Smooth muscle cell (in vitro differentiated cells): ENCODE results near the gene MAP4K2. TPM values are rescaled to one million over a fixed set of nuclear protein-coding genes. Genes with fewer than 3 reads are reported as not detected.
A peak's percentile ranks its signal among the peaks of the same experiment; 100 is the strongest.

Source experiments
- DNase-seq: peaks from one replicate; lab custom pipeline; 2025; ENCODE audit not compliant: unreplicated experiment; lab: John Stamatoyannopoulos, UW
- H2AFZ ChIP-seq: fragments of 200-600 bp; sonication (generic); 2 replicates; pipeline ENCODE4 v1.6.0; 2016; ENCODE audit warnings: antibody characterized with exemption, low read depth, mild to moderate bottlenecking
- H3F3A ChIP-seq: fragments of 200-600 bp; sonication (generic); 2 replicates; pipeline ENCODE4 v1.6.0; 2017; ENCODE audit warnings: antibody characterized with exemption, low read depth
- H3K27ac ChIP-seq: fragments of 200-600 bp; sonication (generic); 2 replicates; pipeline ENCODE4 v1.5.1; 2016; ENCODE audit warnings: low read depth, mild to moderate bottlenecking
- H3K27me3 ChIP-seq: fragments of 200-600 bp; sonication (generic); 2 replicates; pipeline ENCODE4 v1.6.1; 2016; ENCODE audit warnings: low read depth, mild to moderate bottlenecking
- H3K36me3 ChIP-seq: fragments of 200-600 bp; sonication (generic); 2 replicates; pipeline ENCODE4 v1.5.1; 2016; ENCODE audit warnings: low read depth
- H3K4me1 ChIP-seq: fragments of 200-600 bp; sonication (generic); 2 replicates; pipeline ENCODE4 v1.5.1; 2016; ENCODE audit warnings: low read depth
- H3K4me2 ChIP-seq: fragments of 200-600 bp; sonication (generic); 2 replicates; pipeline ENCODE4 v1.6.0; 2016; ENCODE audit warnings: mild to moderate bottlenecking
- H3K4me3 ChIP-seq: fragments of 200-600 bp; sonication (generic); 2 replicates; pipeline ENCODE4 v1.5.1; 2016; ENCODE audit warnings: mild to moderate bottlenecking
- H3K79me2 ChIP-seq: fragments of 200-600 bp; sonication (generic); 2 replicates; pipeline ENCODE4 v1.6.0; 2016; ENCODE audit warnings: low read depth, mild to moderate bottlenecking
- H3K9ac ChIP-seq: fragments of 200-600 bp; sonication (generic); 2 replicates; pipeline ENCODE4 v1.6.0; 2016; ENCODE audit warnings: low read depth
- H3K9me3 ChIP-seq: fragments of 200-600 bp; sonication (generic); replicated peaks from 2 replicates; pipeline ENCODE4 v1.5.1; 2016; ENCODE audit warnings: low read depth
- H4K20me1 ChIP-seq: fragments of 200-600 bp; sonication (generic); 2 replicates; pipeline ENCODE4 v1.6.0; 2016; ENCODE audit warnings: low read depth
- WGBS: methylation state at CpG from one replicate; pipeline ENCODE4 v1.1.7; 2016; ENCODE audit warnings: low lambda C conversion rate; 5-methylcytosine and 5-hydroxymethylcytosine counted together
- polyA plus RNA-seq: library from polyadenylated mRNA; unstranded; fragments of >200 nt; fragmentation: Nextera tagmentation; extraction: Ambion mirVana; gene quantifications from 2 replicates; pipeline ENCODE4 v1.2.1, GENCODE V29; 2016
- total RNA-seq: library from RNA; depleted of rRNA; stranded (reverse); fragments of >200 nt; gene quantifications from 2 replicates; pipeline ENCODE4 v1.2.3, GENCODE V29; 2014
- TF ChIP-seq, protein P1 (sequence below): fragments of 200-600 bp; sonication (generic); IDR thresholded peaks from 2 replicates; pipeline ENCODE4 v1.5.1; 2017; ENCODE audit warnings: borderline replicate concordance, mild to moderate bottlenecking, antibody characterized with exemption; ENCODE audit not compliant: insufficient read depth, poor library complexity, severe bottlenecking

Gene MAP4K2
- total and polyA plus RNA-seq, 2 experiments from 2014 or later = 23.6 to 28.9 TPM

DNA sequence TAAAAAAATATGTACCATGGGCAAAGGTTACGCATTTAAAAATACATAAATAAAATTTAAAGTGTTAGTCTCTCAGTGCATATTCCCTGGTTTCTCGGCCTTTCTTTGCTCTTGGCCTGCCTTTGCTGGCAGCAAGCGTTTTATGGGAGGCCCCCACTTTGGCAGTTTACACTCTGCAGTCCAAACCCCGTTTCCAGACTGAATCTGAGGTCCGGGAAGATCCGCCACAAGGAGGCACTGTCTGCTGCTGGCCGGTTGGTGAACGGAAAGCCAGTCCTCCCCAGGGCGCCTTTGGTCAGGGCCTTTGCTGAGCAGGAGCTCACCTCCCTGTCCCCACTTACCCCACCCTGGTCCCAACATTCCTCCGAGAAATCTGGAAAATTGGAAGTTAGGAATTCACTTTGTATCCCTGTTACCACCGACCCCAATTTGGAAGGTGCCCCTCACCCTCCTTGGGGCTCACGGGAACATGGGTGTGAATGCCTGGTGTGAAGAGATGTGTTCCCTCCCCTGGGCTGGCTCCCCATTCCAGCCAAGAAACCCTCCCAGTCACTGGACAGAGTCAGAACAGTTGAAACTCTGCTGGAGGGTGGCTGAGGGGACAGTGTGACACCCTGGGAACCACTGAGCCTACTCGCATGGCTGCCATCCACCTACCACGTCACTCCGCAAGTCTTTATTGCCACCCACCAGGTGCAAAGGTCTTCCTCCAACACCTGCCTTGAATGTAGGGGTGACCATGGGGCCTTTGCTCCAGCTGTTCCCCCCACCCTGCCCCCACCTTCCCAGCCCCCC lies 15.3 kb downstream of the MAP4K2 start:
- Histone ChIP-seq H3K9me3 (no peaks in the 10 kb centered on the region), H3K79me2 (no peaks in the 10 kb centered on the region), H2AFZ (no peak overlapping the region), H4K20me1 (no peaks in the 10 kb centered on the region), H3K27me3 (no peaks in the 10 kb centered on the region), H3F3A (no peaks in the 10 kb centered on the region), H3K4me1 (no peaks in the 10 kb centered on the region), H3K4me2 (no peak overlapping the region), H3K36me3 (no peaks in the 10 kb centered on the region), H3K27ac (no peak overlapping the region), H3K9ac (no peak overlapping the region), H3K4me3 (no peak overlapping the region)
- TF ChIP-seq, protein P1, sequence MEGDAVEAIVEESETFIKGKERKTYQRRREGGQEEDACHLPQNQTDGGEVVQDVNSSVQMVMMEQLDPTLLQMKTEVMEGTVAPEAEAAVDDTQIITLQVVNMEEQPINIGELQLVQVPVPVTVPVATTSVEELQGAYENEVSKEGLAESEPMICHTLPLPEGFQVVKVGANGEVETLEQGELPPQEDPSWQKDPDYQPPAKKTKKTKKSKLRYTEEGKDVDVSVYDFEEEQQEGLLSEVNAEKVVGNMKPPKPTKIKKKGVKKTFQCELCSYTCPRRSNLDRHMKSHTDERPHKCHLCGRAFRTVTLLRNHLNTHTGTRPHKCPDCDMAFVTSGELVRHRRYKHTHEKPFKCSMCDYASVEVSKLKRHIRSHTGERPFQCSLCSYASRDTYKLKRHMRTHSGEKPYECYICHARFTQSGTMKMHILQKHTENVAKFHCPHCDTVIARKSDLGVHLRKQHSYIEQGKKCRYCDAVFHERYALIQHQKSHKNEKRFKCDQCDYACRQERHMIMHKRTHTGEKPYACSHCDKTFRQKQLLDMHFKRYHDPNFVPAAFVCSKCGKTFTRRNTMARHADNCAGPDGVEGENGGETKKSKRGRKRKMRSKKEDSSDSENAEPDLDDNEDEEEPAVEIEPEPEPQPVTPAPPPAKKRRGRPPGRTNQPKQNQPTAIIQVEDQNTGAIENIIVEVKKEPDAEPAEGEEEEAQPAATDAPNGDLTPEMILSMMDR = peak; percentile 68
- WGBS = 56% methylated on average over 15 of the region's 15 CpGs
- no peak for DNase-seq

DNA sequence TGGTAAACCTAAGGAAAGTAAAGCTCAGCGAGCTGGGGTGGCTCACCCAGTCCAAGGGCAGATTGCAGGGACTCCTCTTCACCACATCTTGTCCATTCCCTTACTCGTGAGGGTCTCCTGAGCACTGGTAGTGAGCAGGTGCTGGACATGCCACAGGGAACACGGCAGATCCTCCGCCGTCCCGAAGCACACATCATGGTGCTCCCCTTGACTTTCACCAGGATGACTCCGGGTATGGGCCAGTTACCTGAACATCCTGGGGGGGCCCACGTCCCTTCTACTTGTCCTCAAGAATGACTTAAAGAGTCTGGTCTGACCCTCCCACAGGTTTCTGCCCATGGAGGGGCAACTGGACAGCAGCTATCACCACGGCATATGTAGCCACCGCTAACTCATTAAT lies 16.7 kb downstream of the MAP4K2 start:
- H2AFZ ChIP-seq = no peak overlapping the region
- H3K4me3 ChIP-seq = no peak overlapping the region
- no peak overlapping the region for H3K9ac ChIP-seq
- no peaks in the 10 kb centered on the region for H3K27me3 ChIP-seq
- H3K79me2 ChIP-seq = no peaks in the 10 kb centered on the region
- no peaks in the 10 kb centered on the region for H4K20me1 ChIP-seq
- no peaks in the 10 kb centered on the region for H3K4me1 ChIP-seq
- no peak overlapping the region for H3K4me2 ChIP-seq
- TF ChIP-seq, protein P1 = no peak
- no peak for DNase-seq
- WGBS = 92% methylated on average over 10 of the region's 10 CpGs
- no peak overlapping the region for H3K27ac ChIP-seq
- no peaks in the 10 kb centered on the region for H3K36me3 ChIP-seq
- H3F3A ChIP-seq = no peaks in the 10 kb centered on the region
- no peaks in the 10 kb centered on the region for H3K9me3 ChIP-seq

DNA sequence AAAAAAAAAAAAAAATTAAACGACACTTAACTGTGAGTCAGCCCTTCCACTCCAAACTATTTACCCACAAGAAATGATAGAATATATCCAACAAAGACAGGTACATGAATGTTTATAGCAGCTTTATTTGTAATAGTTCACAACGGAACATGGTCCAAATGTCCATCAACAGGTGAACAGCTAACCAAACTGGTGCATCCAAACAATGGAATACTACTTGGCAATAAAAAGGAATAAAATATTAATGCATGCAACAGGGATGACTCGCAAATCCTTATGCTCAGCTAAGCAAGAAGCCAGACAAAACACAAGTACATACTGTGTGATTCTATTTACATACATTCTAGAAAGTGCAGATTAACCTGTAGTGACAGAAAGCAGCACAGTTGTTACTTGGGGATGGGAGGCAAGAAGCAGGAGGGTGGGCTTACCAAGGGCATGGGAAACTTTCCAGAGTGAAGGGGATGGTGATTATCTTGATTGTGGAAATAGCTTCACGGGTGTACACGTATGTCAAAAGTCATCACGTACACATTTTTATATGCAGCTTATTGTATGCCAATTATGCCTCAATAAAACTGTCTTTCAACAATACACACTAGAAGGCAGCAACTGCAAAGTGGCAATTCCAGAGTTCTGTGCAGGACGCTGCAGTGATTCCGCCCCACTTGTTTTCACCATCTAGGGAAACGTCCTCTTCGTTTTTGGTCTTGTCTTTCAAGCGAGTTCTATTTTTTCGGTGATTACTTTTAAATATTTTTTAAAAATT lies 18.0 kb downstream of the MAP4K2 start:
- Histone ChIP-seq H3K79me2 (no peaks in the 10 kb centered on the region), H3K4me2 (no peak overlapping the region), H3K27me3 (no peaks in the 10 kb centered on the region), H3K9me3 (no peaks in the 10 kb centered on the region), H3K4me3 (no peak overlapping the region), H3K27ac (no peak overlapping the region), H2AFZ (no peak overlapping the region), H4K20me1 (no peaks in the 10 kb centered on the region), H3K36me3 (no peaks in the 10 kb centered on the region), H3K9ac (no peak overlapping the region), H3F3A (no peaks in the 10 kb centered on the region), H3K4me1 (no peaks in the 10 kb centered on the region)
- no peak for DNase-seq
- WGBS = 92% methylated on average over 12 of the region's 12 CpGs
- TF ChIP-seq, protein P1 = no peak
